Measurements from ENCODE around the gene PDIK1L.

PDIK1L gene

DNA sequence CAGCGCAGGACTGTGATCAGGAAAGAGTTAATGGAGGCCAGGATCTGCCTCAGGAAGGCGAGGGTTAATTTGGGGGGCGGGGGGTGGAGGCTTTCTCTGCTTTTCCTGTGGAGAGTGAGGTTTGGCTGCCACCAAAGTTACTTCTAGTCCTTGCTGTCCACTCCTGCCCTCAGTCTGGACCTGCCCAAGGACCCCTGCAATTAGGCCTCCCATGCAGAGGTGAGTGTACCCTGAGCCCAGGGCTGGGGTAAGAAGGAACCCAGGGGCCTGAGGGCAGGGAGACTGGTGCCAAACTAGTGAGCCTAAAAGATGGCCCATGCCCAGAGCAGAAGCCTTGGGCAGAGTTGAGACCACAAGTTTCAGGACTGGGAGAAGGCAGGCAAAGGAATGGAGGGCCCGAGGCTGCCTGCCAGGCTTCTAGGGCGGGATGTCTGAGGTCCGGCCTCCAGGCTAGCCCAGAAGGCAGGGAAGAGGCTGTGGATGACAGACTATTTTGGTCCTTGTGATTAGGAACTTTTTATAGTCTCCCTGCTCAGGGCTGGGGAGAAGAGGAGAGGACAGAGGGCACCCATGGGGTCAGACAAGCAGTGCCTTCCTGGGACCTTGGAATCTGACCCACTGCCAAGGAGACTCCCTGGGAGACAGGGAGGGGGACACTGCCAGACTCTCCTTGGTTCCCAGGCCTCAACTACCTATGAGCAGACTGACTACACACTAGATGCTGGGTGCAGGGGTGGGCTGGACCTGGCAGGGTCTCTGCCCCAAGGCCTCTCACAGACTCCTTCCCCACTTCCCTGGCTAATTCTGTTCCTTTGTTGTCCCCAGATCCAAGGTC, 47.5 kb downstream of the PDIK1L start, which contains the start of gene FAM110D:
Gene FAM110D (plus strand): TSS at position 172 of the 835 bp plus-strand sequence. CDS start 2,213 bp downstream, outside the sequence.
- H3K4me3 ChIP-seq (ENCODE audit: low read depth, low read length), result peak within 1 kb of the TSS; percentile 38; the same call in 1 of the 2 replicates
- no peak within 1 kb of the TSS for H3K27ac ChIP-seq (ENCODE audit: low read depth, low read length)
- no peaks in the 10 kb centered on the region for H3K36me3 ChIP-seq (ENCODE audit: control insufficient read depth, insufficient read depth, low read length)
- H3K27me3 ChIP-seq (ENCODE audit: control insufficient read depth, insufficient read depth, low read length), result peaks cover 96% of the 10 kb centered on the region
- H3K9me3 ChIP-seq (ENCODE audit: control insufficient read depth, insufficient read depth, low read depth, low read length), result no peaks in the 10 kb centered on the region
- peaks cover 57% of the 10 kb centered on the region for H3K4me1 ChIP-seq (ENCODE audit: control insufficient read depth, insufficient read depth, low read length)
- peak within 1 kb of the TSS; percentile 40 for H3K9ac ChIP-seq (ENCODE audit: low read length)

DNA sequence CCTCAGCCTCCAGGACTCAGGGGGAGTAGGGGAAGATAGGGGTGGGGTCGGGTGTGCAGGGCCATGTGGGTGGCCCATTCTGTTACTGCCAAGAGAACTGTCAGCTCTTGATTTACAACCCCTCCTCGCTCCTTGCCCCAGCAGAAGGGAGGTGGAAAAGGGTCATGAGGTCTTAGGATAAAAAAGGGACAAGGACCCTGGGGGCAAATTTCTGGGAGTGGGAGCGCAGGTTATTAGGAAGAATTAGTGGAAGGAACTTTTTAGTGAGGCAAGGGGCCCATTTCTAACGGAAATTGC, 48.1 kb downstream of the PDIK1L start:
- Histone ChIP-seq H3K27ac (ENCODE audit: low read depth, low read length) (no peak overlapping the region), H3K36me3 (ENCODE audit: control insufficient read depth, insufficient read depth, low read length) (no peaks in the 10 kb centered on the region), H3K9ac (ENCODE audit: low read length) (no peak overlapping the region), H3K9me3 (ENCODE audit: control insufficient read depth, insufficient read depth, low read depth, low read length) (no peaks in the 10 kb centered on the region), H3K27me3 (ENCODE audit: control insufficient read depth, insufficient read depth, low read length) (peaks cover 91% of the 10 kb centered on the region), H3K4me3 (ENCODE audit: low read depth, low read length) (peak overlapping the region; percentile 38; the same call in 1 of the 2 replicates), H3K4me1 (ENCODE audit: control insufficient read depth, insufficient read depth, low read length) (peaks cover 56% of the 10 kb centered on the region)

DNA sequence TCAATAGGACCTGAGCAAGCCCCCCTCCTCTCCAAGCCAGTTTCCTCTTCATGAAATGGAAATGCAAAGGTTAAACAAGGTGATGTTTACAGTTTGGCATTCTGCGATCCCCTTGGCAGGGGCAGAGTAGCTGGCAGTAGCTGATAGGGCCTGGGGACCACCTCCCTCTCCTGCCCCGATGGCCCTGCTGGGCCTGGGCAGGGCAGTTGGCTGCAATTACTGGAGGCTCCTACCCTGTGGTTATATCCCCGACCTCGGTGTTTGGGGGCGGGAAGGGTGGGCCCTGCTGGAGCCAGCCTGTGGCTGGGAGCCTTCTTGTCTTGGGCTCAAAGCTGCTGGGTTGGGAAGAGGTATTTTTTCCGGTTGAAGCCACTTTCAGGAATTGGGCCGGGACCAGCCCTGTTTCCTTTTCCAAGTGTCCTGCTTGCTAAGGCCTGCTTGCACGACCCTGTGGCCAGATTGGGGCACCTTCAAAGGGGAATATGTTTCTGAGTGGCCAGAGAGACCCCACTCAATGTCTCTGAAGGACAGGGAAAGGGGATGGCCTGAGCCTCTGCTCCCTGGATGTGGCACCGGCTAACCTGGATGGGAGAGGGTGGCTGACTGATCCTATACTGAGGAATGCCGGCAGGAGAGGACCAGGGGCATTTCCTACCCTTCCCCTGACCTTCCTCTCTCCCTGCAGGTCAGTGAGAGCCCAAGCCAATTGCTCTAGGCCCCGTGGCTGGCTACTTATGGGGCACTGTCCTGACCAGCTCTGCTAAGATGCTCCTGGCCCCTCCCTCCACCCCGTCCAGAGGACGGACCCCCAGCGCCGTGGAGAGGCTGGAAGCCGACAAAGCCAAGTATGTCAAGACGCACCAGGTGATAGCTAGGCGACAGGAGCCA, 49.1 kb downstream of the PDIK1L start:
- Histone ChIP-seq H3K9me3 (ENCODE audit: control insufficient read depth, insufficient read depth, low read depth, low read length) (no peaks in the 10 kb centered on the region), H3K27me3 (ENCODE audit: control insufficient read depth, insufficient read depth, low read length) (peaks cover 87% of the 10 kb centered on the region), H3K36me3 (ENCODE audit: control insufficient read depth, insufficient read depth, low read length) (no peaks in the 10 kb centered on the region), H3K9ac (ENCODE audit: low read length) (peak overlapping the region; percentile 10), H3K4me3 (ENCODE audit: low read depth, low read length) (peak overlapping the region; percentile 59), H3K4me1 (ENCODE audit: control insufficient read depth, insufficient read depth, low read length) (peaks cover 55% of the 10 kb centered on the region), H3K27ac (ENCODE audit: low read depth, low read length) (no peak overlapping the region)

DNA sequence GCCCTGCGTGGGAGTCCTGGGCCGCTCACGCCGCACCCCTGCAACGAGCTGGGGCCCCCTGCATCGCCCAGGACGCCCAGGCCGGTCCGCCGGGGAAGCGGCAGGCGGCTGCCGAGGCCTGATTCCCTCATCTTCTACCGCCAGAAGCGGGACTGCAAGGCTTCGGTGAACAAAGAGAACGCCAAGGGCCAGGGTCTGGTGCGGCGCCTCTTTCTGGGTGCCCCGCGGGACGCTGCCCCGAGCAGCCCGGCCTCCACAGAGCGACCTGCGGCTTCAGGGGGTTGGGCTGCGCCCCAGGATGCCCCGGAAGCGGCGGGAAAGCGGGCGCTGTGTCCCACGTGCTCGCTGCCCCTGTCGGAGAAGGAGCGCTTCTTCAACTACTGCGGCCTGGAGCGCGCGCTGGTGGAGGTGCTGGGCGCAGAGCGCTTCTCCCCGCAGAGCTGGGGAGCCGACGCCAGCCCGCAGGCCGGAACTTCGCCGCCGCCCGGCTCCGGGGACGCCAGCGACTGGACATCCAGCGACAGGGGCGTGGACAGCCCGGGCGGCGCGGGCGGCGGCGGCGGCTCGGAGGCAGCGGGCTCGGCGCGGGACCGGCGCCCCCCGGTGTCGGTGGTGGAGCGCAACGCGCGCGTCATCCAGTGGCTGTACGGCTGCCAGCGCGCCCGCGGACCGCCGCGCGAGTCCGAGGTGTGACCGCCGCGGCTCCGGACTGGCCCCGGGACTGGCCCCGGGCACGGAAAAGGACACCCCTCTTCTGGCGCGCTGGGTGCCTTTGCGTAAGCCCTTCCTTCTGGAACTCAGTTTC, 50.0 kb downstream of the PDIK1L start:
- peak overlapping the region; percentile 59 for H3K4me3 ChIP-seq (ENCODE audit: low read depth, low read length)
- H3K9me3 ChIP-seq (ENCODE audit: control insufficient read depth, insufficient read depth, low read depth, low read length), result no peaks in the 10 kb centered on the region
- no peak overlapping the region for H3K27ac ChIP-seq (ENCODE audit: low read depth, low read length)
- peaks cover 50% of the 10 kb centered on the region for H3K4me1 ChIP-seq (ENCODE audit: control insufficient read depth, insufficient read depth, low read length)
- peak overlapping the region; percentile 10 for H3K9ac ChIP-seq (ENCODE audit: low read length)
- no peaks in the 10 kb centered on the region for H3K36me3 ChIP-seq (ENCODE audit: control insufficient read depth, insufficient read depth, low read length)
- H3K27me3 ChIP-seq (ENCODE audit: control insufficient read depth, insufficient read depth, low read length), result peaks cover 85% of the 10 kb centered on the region

DNA sequence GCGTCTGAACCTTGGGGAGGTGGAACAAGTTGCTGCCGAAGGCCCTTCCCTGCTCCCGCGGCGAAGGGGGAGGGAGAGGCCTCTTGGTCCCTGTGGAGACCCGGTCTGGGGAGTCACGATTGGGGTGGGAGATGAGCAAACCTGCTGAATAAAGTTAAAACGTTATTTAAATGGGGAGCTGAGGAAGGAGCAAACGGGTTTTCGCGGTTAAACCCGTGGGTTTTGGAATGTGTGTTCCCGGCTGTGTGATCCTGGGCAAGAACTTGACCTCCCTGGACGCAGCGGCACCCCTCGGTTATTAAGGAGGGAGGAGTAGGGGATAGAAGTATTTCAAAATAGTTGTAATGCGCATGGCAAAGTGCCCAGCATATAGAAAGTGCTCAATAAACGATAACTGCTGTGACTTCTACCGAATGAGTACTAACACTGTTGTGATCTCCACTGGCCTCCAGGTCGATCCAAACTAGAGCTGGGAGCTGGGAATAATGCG, 50.6 kb downstream of the PDIK1L start:
- no peaks in the 10 kb centered on the region for H3K36me3 ChIP-seq (ENCODE audit: control insufficient read depth, insufficient read depth, low read length)
- peak overlapping the region; percentile 5 for H3K9ac ChIP-seq (ENCODE audit: low read length)
- H3K4me1 ChIP-seq (ENCODE audit: control insufficient read depth, insufficient read depth, low read length), result peaks cover 49% of the 10 kb centered on the region
- peaks cover 87% of the 10 kb centered on the region for H3K27me3 ChIP-seq (ENCODE audit: control insufficient read depth, insufficient read depth, low read length)
- no peaks in the 10 kb centered on the region for H3K9me3 ChIP-seq (ENCODE audit: control insufficient read depth, insufficient read depth, low read depth, low read length)
- no peak overlapping the region for H3K27ac ChIP-seq (ENCODE audit: low read depth, low read length)
- H3K4me3 ChIP-seq (ENCODE audit: low read depth, low read length), result peak overlapping the region; percentile 59

DNA sequence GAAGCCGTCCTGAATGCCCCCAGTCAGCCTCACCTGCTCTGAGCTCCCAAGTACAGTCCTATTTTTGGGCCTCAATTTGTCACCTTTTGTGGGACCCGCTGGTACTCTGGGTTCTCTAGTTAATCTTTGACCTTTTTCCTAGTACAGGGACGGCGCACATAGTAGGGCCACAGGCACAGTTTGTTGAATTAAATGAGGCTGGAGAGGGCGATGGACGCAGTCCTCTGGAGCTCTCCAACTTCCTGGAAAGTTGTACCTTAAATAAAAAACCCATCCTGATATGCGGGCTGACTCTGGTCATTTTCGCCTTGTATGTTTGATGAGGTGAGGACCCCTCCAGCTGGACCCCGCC, 52.0 kb downstream of the PDIK1L start:
- H3K36me3 ChIP-seq (ENCODE audit: control insufficient read depth, insufficient read depth, low read length), result no peaks in the 10 kb centered on the region
- peak overlapping the region; percentile 69; the same call in 1 of the 2 replicates for H3K4me3 ChIP-seq (ENCODE audit: low read depth, low read length)
- no peak overlapping the region for H3K27ac ChIP-seq (ENCODE audit: low read depth, low read length)
- no peaks in the 10 kb centered on the region for H3K9me3 ChIP-seq (ENCODE audit: control insufficient read depth, insufficient read depth, low read depth, low read length)
- peaks cover 40% of the 10 kb centered on the region for H3K4me1 ChIP-seq (ENCODE audit: control insufficient read depth, insufficient read depth, low read length)
- peaks cover 77% of the 10 kb centered on the region for H3K27me3 ChIP-seq (ENCODE audit: control insufficient read depth, insufficient read depth, low read length)
- no peak overlapping the region for H3K9ac ChIP-seq (ENCODE audit: low read length)

DNA sequence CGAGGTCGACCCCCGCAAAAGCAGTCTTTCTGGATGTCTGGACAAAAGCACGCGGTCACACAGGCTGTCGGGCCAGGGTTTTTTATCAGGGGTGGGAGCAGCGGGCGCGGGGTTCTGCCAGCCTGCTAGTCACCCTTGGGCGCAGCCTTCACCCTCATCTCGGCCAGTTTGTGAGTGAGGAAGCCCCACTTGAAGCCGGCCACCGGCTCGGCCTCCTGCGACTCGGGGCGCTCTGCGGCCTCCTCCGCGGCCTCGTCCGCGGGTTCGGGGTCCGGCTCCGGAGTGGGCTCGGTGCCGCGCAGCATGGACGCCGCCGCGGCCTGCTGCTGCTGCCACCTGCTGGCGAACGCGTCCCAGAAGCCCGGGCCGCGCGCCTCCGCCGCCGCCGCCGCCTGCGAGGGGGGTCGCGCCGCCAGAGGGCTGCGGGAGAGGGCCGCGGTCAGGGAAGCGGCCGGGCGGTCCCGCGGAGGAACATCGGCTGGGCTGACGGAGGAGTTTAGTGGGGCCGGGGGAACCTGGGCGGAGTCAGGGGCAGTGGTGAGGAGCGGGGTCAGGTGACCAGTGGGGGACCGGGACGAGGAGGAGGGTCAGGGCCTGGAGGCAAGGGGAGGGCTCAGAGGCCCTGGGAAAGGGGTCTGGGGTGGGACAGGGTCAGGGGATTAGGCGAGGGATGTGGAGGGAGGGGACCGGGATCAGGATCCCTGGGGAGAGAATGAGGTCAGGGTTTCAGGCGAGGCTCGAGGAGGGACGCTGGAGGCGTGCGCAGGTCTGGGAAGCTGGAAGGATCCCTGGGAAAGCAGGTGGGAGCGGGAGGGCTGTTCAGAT, 52.6 kb downstream of the PDIK1L start:
- H3K27me3 ChIP-seq (ENCODE audit: control insufficient read depth, insufficient read depth, low read length), result peaks cover 71% of the 10 kb centered on the region
- no peak overlapping the region for H3K27ac ChIP-seq (ENCODE audit: low read depth, low read length)
- H3K36me3 ChIP-seq (ENCODE audit: control insufficient read depth, insufficient read depth, low read length), result no peaks in the 10 kb centered on the region
- H3K4me3 ChIP-seq (ENCODE audit: low read depth, low read length), result peak overlapping the region; percentile 69
- peak overlapping the region; percentile 2 for H3K9ac ChIP-seq (ENCODE audit: low read length)
- no peaks in the 10 kb centered on the region for H3K9me3 ChIP-seq (ENCODE audit: control insufficient read depth, insufficient read depth, low read depth, low read length)
- peaks cover 40% of the 10 kb centered on the region for H3K4me1 ChIP-seq (ENCODE audit: control insufficient read depth, insufficient read depth, low read length)

DNA sequence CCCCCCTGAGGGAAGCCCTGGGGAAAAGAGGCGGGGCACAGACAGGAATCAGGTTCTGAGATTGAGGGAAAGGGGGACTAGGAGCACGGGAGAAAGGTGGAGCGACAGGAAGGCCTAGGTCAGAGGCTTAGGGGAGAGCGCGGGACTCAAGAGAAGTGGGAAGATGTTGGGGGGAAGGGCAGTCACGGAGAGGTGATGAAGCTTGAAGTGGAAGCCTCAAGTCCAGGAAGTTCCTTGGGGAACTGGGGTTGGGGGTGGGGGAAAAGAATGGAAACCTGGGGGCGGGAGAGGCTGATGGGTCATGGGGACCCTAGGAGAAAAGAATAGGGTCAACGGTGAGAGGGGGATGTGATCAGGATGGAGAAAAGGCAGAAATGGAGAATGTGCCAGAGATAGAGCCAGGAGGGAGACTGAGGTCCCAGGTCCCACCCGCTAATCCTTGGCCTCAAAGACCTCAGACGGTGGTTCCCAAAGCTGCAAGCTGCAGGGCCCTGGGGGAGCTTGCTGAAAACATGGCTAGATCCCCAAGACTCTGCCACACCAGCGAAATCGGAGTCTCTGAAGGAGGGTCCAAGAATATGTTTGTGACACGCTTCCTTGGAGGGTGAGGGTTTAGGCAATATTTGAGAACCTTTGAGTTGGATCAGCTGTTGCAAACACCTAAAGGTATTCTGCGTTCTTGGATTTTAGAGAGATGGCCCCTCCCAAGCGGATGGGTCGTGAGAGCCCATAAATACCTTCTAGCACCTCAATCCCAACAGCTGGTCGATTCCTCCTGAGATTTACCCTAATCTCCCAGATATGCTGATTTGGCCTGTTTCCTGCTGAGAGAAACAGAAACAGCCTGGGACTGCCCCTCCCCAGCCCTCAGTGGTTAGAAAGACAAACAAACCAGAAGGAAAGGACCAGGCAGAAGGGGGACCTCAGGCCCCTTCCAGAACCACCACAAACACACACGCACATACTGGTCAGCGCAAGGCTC, 53.5 kb downstream of the PDIK1L start:
- H3K9ac ChIP-seq (ENCODE audit: low read length), result peak overlapping the region; percentile 2
- H3K9me3 ChIP-seq (ENCODE audit: control insufficient read depth, insufficient read depth, low read depth, low read length), result no peaks in the 10 kb centered on the region
- no peaks in the 10 kb centered on the region for H3K36me3 ChIP-seq (ENCODE audit: control insufficient read depth, insufficient read depth, low read length)
- peaks cover 35% of the 10 kb centered on the region for H3K4me1 ChIP-seq (ENCODE audit: control insufficient read depth, insufficient read depth, low read length)
- H3K27me3 ChIP-seq (ENCODE audit: control insufficient read depth, insufficient read depth, low read length), result peaks cover 62% of the 10 kb centered on the region
- no peak overlapping the region for H3K27ac ChIP-seq (ENCODE audit: low read depth, low read length)
- H3K4me3 ChIP-seq (ENCODE audit: low read depth, low read length), result peak overlapping the region; percentile 69

DNA sequence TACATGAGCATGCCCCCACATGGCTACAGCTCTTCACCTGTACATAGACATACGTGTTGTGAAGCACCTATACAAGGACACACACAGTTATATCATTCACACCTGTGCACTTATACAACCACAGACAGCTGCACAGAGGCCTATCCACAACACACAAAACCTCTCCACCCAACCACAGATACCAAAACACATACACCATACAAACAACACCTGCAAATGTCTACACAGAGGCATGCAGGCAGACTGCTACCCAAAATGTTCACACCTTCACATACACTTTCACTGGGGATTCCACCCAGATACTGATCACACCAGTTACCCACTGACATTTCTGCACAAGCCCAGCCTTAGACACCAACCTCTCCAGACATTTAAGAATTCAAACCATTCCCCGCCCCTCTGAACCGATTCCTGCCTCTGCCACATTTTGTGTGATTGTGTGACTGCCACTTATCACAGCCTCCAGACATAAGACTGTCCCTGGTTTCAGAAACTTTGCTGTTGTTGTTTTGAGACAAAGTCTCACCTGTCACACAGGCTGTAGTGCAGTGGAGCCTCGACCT, 55.2 kb downstream of the PDIK1L start:
- no peaks in the 10 kb centered on the region for H3K9me3 ChIP-seq (ENCODE audit: control insufficient read depth, insufficient read depth, low read depth, low read length)
- H3K27me3 ChIP-seq (ENCODE audit: control insufficient read depth, insufficient read depth, low read length), result peaks cover 46% of the 10 kb centered on the region
- H3K4me1 ChIP-seq (ENCODE audit: control insufficient read depth, insufficient read depth, low read length), result peaks cover 38% of the 10 kb centered on the region
- H3K27ac ChIP-seq (ENCODE audit: low read depth, low read length), result no peak overlapping the region
- H3K9ac ChIP-seq (ENCODE audit: low read length), result no peak overlapping the region
- peaks cover 9% of the 10 kb centered on the region for H3K36me3 ChIP-seq (ENCODE audit: control insufficient read depth, insufficient read depth, low read length)
- no peak overlapping the region for H3K4me3 ChIP-seq (ENCODE audit: low read depth, low read length)
